Stimulated activated CD8-positive, alpha-beta memory T cell treated with anti-CD3 and anti-CD28 coated beads, Interleukin-15, amount 100 ng/mL, for 48 hours (primary cell): ENCODE data around the gene HOXC5.

Experiments used
- DNase-seq, 2 donors: peaks; one replicate each; pipeline ENCODE4 v3.0.0-alpha.2; 2020; ENCODE audit warnings: low read depth in 2 of 2

Gene HOXC5

GRCh38 chr12:54019924-54020590, 12.8 kb upstream of the HOXC5 start:
- DNase-seq: no peak

- no peak for DNase-seq
These were observed 12.1 kb upstream of the HOXC5 start for GRCh38 chr12:54020591-54021405.

DNA sequence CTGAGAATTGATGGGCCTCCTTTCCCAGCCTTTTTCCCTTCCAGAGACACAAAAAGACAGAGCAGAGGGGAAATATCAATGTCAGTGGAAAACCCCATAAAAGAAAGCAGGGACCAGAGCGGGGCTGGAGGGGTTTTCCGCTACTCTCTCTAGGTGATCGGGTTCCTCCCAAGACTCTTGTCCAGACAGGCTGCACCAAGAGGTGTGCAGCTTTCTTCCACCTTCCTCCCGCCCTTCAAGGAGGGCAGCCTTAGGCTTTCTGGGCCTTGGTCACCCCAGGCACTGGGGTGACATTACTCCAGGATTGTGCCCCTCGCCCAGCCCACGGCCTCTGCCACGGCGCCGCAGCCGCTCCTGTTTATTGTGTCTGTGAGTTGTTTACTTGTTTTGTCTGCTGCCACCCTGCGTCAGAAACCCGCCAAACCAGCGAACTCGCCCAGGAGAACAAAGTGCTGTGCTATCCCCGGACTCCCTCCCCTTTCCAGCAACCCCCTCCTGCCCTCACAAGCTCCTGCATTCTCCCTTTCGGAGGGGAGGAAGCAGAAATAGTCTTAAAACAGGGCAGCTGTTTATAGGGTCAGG, 11.3 kb upstream of the HOXC5 start:
- DNase-seq: no peak

- no peak for DNase-seq
These were observed 9.6 kb upstream of the HOXC5 start for GRCh38 chr12:54022960-54023884.

DNA sequence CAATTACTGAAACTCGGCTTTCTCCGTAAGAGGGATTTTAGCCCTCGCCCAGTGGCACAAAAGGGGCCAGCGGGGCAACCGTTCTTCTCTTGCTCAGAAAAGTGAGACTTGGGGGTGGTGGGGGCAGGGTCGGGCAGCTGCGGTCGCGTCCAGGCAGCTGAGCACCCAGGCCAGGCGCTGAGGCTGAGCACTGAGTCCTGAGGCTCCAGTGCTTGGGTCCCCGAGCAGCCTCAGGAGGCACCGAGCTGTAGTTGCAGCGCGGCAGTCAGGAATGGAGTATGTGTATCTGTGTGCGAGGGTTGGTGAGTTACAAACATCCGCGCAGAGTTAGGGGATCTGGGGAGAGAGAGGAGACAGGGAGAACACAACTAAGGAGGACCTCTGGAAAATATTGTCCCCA, 8.7 kb upstream of the HOXC5 start:
- DNase-seq: no peak

- DNase-seq: no peak
These were observed 8.1 kb upstream of the HOXC5 start for GRCh38 chr12:54024581-54025305.

GRCh38 chr12:54025499-54026405, 7.1 kb upstream of the HOXC5 start:
- DNase-seq: no peak

GRCh38 chr12:54026640-54027441, 6.0 kb upstream of the HOXC5 start:
- no peak for DNase-seq

- DNase-seq: no peak
These were observed 5.4 kb upstream of the HOXC5 start for GRCh38 chr12:54027442-54027786.

DNA sequence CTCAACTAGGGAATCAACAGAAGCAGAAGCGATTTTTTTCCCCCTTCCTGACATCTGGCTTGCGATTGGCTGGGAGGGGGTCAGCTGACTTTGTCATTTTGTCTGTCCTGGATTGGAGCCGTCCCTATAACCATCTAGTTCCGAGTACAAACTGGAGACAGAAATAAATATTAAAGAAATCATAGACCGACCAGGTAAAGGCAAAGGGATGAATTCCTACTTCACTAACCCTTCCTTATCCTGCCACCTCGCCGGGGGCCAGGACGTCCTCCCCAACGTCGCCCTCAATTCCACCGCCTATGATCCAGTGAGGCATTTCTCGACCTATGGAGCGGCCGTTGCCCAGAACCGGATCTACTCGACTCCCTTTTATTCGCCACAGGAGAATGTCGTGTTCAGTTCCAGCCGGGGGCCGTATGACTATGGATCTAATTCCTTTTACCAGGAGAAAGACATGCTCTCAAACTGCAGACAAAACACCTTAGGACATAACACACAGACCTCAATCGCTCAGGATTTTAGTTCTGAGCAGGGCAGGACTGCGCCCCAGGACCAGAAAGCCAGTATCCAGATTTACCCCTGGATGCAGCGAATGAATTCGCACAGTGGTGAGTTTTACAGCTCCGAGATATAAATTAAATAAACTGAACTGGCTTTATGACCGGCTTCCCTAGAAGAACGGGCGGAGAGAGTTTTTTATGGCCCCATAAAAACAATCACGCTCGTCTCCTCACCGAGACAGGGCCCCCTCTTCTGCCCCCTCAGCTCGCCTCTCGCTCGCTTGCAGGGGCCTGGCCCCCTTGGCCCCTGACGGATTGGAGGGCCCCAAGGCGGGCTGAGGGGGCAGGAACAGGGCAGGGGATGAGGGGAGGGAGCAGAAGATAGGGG, 4.3 kb upstream of the HOXC5 start, which contains the start of gene HOXC6:
TSS of gene HOXC6 (plus strand) at position 127 of the 888 bp plus-strand sequence. CDS start at position 209, 82 bp downstream.
- DNase-seq: no peak

DNA sequence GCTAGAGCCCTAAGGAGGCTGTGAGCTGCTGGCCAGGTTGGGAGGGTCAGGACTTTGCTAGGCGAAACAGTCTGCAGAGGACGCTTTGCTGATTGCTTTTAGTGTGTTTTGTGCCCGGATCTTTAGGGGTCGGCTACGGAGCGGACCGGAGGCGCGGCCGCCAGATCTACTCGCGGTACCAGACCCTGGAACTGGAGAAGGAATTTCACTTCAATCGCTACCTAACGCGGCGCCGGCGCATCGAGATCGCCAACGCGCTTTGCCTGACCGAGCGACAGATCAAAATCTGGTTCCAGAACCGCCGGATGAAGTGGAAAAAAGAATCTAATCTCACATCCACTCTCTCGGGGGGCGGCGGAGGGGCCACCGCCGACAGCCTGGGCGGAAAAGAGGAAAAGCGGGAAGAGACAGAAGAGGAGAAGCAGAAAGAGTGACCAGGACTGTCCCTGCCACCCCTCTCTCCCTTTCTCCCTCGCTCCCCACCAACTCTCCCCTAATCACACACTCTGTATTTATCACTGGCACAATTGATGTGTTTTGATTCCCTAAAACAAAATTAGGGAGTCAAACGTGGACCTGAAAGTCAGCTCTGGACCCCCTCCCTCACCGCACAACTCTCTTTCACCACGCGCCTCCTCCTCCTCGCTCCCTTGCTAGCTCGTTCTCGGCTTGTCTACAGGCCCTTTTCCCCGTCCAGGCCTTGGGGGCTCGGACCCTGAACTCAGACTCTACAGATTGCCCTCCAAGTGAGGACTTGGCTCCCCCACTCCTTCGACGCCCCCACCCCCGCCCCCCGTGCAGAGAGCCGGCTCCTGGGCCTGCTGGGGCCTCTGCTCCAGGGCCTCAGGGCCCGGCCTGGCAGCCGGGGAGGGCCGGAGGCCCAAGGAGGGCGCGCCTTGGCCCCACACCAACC, 3.1 kb upstream of the HOXC5 start:
- no peak for DNase-seq

GRCh38 chr12:54030442-54030801, 2.4 kb upstream of the HOXC5 start:
- no peak for DNase-seq

DNA sequence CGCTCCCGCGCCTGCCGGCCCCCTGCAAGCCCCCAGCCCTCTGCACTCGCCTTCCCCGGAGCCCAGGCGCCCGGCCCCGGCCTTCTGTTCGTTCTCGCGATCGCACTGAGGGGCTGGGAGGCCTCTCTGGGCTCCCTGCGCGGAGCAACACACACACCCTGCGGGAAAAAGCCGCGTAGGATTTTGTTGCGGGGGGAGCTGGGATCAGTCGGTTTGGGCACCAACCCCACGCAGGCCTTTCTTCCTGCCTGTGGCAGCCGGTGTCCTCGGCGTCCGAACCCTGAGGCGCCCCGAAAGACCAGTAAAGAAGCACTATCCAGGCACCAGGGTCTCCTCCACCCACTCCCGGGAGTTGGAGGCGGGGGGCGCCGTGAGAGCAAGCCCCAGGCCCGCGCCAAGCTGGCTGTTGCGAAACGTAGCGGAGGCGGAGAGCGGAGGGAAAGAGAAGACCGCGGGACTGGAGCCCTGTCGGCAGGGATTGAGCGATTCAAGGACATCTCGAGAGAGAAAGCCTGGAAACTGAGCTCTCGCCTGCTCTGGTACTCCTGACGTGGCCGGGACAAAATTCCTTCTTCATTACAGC, 1.9 kb upstream of the HOXC5 start:
- DNase-seq: no peak

DNA sequence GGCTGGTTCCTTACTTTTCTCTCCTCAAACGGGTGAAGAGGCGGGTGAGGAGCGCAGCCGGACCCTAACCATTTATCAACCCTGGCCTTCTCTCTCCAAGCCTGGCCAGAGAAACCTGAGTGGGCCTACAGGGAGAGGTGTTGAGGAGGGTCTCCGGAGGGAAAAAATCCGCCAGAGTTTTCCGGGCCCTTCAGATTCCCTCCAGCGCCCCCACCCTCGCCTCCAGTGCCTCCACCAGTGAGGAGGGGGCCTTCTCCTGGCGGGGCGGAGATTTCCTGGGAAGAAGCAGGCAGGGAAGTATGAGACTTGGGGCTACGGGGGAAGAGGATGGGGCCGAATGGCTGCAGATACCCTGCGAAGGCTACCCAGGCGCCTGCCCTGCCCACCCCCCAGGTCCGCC, 1.4 kb upstream of the HOXC5 start:
- DNase-seq: no peak

- DNase-seq: no peak
These were observed 697 bp upstream of the HOXC5 start for GRCh38 chr12:54032086-54032619.

- DNase-seq: no peak
These were observed 493 bp downstream of the HOXC5 start for GRCh38 chr12:54033106-54033979.
